Loucy (cell line): ENCODE results near the gene ESYT3.

ENCODE experiments used
- CTCF ChIP-seq: fragments of 200-600 bp; sonication (generic); conservative IDR thresholded peaks from 2 replicates; pipeline ENCODE4 v1.5.1; 2014; ENCODE audit warnings: mild to moderate bottlenecking, antibody characterized with exemption, low read length
- EZH2phosphoT487 ChIP-seq: fragments of 200-600 bp; IDR thresholded peaks from 2 replicates; pipeline ENCODE4 v1.6.1; 2018; ENCODE audit warnings: antibody characterized with exemption, mild to moderate bottlenecking, moderate library complexity, borderline replicate concordance

DNA sequence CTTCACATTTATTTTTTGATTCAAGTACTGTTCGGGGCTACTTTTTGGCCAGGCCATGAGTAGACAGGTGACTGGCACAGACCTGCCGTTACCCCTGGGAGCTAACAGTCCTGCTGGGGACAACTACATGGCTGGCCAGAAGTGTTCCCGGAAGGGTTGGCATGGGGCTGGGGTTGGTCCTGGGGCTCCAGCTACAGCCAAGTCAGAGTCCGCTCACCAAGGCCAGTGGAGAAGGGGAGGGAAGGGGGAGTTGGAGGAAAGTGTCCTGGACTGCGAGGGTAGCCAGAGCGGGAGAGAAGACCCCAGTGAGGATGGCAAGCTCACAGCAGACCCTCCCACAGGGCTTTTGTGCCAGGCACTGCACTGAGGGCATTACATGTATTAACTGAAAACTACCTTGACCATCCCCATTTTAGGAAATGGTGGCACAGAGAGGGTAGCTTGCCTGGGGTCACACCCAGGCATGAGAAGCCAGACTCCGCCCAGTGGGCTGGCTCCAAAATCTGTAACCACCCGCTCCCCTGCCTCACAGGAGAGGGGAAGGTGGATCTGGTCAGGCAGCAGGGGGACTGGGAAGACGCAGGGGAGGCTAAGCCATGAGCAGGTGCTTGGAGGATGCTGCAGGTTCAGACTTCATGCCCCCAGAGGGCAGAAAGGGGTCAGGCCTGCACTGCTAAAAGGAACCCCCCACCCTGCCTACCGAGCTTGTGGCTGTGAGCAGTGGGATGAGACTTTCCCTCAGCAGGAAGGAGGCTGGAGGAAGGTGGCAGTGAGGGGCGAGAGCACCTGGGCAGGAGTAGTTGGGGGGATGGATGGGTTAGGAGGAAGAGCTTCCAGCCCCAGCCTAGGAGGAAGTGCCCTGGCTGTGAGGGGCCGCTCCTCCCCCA is 38.3 kb upstream of the ESYT3 start:
- TF ChIP-seq EZH2phosphoT487 = no peak
- no peak for TF ChIP-seq CTCF
